MCF 10A (cell line): Measurements from ENCODE around the gene ATP6V0A4. TPM values are rescaled to one million over a fixed set of nuclear protein-coding genes. Genes with fewer than 3 reads are reported as not detected.

Experiments
- BruUV-seq: library from RNA; stranded (reverse); fragments of 400-500 nt; replicated peaks from 2 replicates; lab custom pipeline; 2021; lab: Mats Ljungman, UMichigan
- CTCF ChIA-PET: fragments of 300-600 bp; sonication (Branson Sonifier 250); formaldehyde crosslinking; extraction: SDS; loops from one replicate; lab custom pipeline; 2021; ENCODE audit warnings: antibody characterized with exemption, inconsistent platforms; lab: Yijun Ruan, JAX
- POLR2A ChIA-PET: fragments of 300-600, 350-650 bp; sonication (Branson Sonifier 250); formaldehyde crosslinking; extraction: SDS; loops from one replicate; lab custom pipeline; 2020; ENCODE audit warnings: antibody characterized with exemption, inconsistent platforms; lab: Yijun Ruan, JAX
- DNase-seq: peaks from one replicate; pipeline ENCODE4 v3.0.0-alpha.2; 2018; ENCODE audit not compliant: unreplicated experiment
- H3K27ac Mint-ChIP-seq: one replicate; pipeline ENCODE4 v1.8.0; 2022; ENCODE audit warnings: mild to moderate bottlenecking, low read depth, mixed read lengths; ENCODE audit not compliant: unreplicated experiment
- H3K27me3 Mint-ChIP-seq: one replicate; pipeline ENCODE4 v1.8.0; 2022; ENCODE audit warnings: mixed read lengths; ENCODE audit not compliant: insufficient read depth, unreplicated experiment
- H3K36me3 Mint-ChIP-seq: one replicate; pipeline ENCODE4 v1.8.0; 2022; ENCODE audit warnings: mild to moderate bottlenecking, moderate library complexity, mixed read lengths; ENCODE audit not compliant: insufficient read depth, unreplicated experiment
- H3K4me1 Mint-ChIP-seq: one replicate; pipeline ENCODE4 v1.8.0; 2022; ENCODE audit warnings: mixed read lengths; ENCODE audit not compliant: insufficient read depth, unreplicated experiment
- H3K4me3 Mint-ChIP-seq: one replicate; pipeline ENCODE4 v1.8.0; 2022; ENCODE audit warnings: mild to moderate bottlenecking, moderate library complexity, mixed read lengths; ENCODE audit not compliant: unreplicated experiment
- H3K9me3 Mint-ChIP-seq: one replicate; pipeline ENCODE4 v1.8.0; 2022; ENCODE audit warnings: mixed read lengths; ENCODE audit not compliant: unreplicated experiment
- CTCF ChIP-seq: fragments of 200-600 bp; IDR thresholded peaks from one replicate; pipeline ENCODE4 v1.8.0; 2022; ENCODE audit warnings: antibody characterized with exemption, mild to moderate bottlenecking; ENCODE audit not compliant: unreplicated experiment
- intact Hi-C: fragments of 100-400 bp; cut with micrococcal nuclease; formaldehyde crosslinking; loops from 2 replicates; pipeline ENCODE4 v1.14.1; 2022
- total RNA-seq: library from RNA; stranded (reverse); gene quantifications from 2 replicates; pipeline ENCODE4 v1.2.3, GENCODE V29; 2022

Gene ATP6V0A4
- total RNA-seq, 1 experiment from 2014 or later: 0.40 TPM

GRCh38 chr7:138809346-138809745 is 11.3 kb upstream of the ATP6V0A4 start:
- intact Hi-C loops: no loop called here
- Mint-ChIP-seq H3K27ac (no peak overlapping the region), H3K4me3 (no peak overlapping the region), H3K27me3 (no peaks in the 10 kb centered on the region), H3K9me3 (no peaks in the 10 kb centered on the region), H3K4me1 (no peaks in the 10 kb centered on the region), H3K36me3 (no peaks in the 10 kb centered on the region)
- ChIA-PET POLR2A (no interaction called here), CTCF (no interaction called here)
- no TSS peak for BruUV-seq
- DNase-seq: no peak
- TF ChIP-seq CTCF: no peak

DNA sequence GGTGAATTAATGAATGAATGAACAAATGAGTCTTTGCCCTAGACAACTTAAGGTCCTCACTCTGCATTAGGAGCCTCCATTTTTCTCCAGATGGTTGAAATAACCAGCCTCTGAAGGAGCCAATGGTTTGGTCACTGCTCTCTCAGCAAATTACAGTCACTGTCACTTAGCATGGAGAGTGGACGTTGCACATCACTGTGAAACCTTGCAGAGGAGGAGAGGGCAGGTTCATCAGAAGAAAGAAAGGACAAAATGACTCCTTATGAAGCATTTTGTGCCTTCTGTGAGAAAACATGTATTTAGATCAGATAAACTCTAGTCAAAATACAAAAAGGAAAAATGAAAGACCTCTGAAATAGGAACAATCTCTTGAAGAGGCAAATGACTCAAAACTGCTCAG is 6.6 kb upstream of the ATP6V0A4 start:
- intact Hi-C loops: no loop called here
- H3K9me3 Mint-ChIP-seq: no peaks in the 10 kb centered on the region
- no peak for TF ChIP-seq CTCF
- no peaks in the 10 kb centered on the region for H3K36me3 Mint-ChIP-seq
- BruUV-seq: no TSS peak
- no peak overlapping the region for H3K4me3 Mint-ChIP-seq
- H3K27ac Mint-ChIP-seq: no peak overlapping the region
- CTCF ChIA-PET: no interaction called here
- POLR2A ChIA-PET: no interaction called here
- H3K4me1 Mint-ChIP-seq: no peaks in the 10 kb centered on the region
- DNase-seq: no peak
- H3K27me3 Mint-ChIP-seq: no peaks in the 10 kb centered on the region

DNA sequence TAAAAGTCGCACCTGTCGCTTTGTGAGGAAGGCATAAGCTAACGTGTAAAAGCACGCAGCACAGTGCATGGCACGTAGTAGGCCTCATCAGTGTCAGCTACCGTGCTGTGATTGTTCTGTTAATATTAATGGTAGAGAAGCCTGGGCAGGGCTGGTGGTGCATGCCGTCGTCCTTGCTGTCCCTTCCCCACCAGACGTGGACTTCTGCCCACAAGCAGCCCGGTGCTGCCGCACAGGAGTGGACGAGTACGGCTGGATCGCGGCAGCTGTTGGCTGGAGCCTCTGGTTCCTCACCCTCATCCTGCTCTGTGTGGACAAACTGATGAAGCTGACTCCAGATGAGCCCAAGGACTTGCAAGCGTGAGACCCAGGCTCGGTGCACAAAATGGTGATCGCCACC is 4.7 kb upstream of the ATP6V0A4 start:
- no peak overlapping the region for H3K27ac Mint-ChIP-seq
- ChIA-PET CTCF (interaction anchor here (1.2 kb wide), 1 partner anchor 84 kb away, joined by 3 read pairs; no protein-coding TSS in a partner anchor), POLR2A (interaction anchor here (1.1 kb wide), 1 partner anchor 12 kb away, joined by 3 read pairs; no protein-coding TSS in a partner anchor)
- H3K4me1 Mint-ChIP-seq: no peaks in the 10 kb centered on the region
- H3K9me3 Mint-ChIP-seq: no peaks in the 10 kb centered on the region
- no peaks in the 10 kb centered on the region for H3K27me3 Mint-ChIP-seq
- intact Hi-C loops: no loop called here
- H3K36me3 Mint-ChIP-seq: no peaks in the 10 kb centered on the region
- H3K4me3 Mint-ChIP-seq: no peak overlapping the region
- no TSS peak for BruUV-seq
- no peak for TF ChIP-seq CTCF
- no peak for DNase-seq

GRCh38 chr7:138801256-138801655 is 3.3 kb upstream of the ATP6V0A4 start:
- H3K4me3 Mint-ChIP-seq: no peak overlapping the region
- no peak for DNase-seq
- no peak for TF ChIP-seq CTCF
- no peak overlapping the region for H3K27ac Mint-ChIP-seq
- POLR2A ChIA-PET: no interaction called here
- BruUV-seq: no TSS peak
- H3K4me1 Mint-ChIP-seq: no peaks in the 10 kb centered on the region
- H3K27me3 Mint-ChIP-seq: no peaks in the 10 kb centered on the region
- H3K36me3 Mint-ChIP-seq: no peaks in the 10 kb centered on the region
- intact Hi-C loops: no loop called here
- no peaks in the 10 kb centered on the region for H3K9me3 Mint-ChIP-seq
- CTCF ChIA-PET: interaction anchor here (0.7 to 1.2 kb wide), 3 partner anchors 85 to 640 kb away, joined by 3 read pairs; no protein-coding TSS in a partner anchor
